WTC11 (cell line): Measurements from ENCODE around the gene ANK2. TPM values are rescaled to one million over a fixed set of nuclear protein-coding genes. Genes with fewer than 3 reads are reported as not detected.

Experiments used
- ATAC-seq: fragments of 200-7000 bp; cut with Tn5 transposase; 2 replicates; pipeline ENCODE4 v1.10.0; 2021; ENCODE audit warnings: mild to moderate bottlenecking, moderate library complexity
- CTCF ChIA-PET: fragments of 300-600 bp; sonication (Branson Sonifier 250); formaldehyde crosslinking; loops from one replicate; lab custom pipeline; 2021; ENCODE audit warnings: antibody characterized with exemption; lab: Charles Lee
- POLR2A ChIA-PET: fragments of 350-600 bp; sonication (Branson Sonifier 250); formaldehyde crosslinking; loops from one replicate; lab custom pipeline; 2021; ENCODE audit warnings: antibody characterized with exemption; lab: Charles Lee
- DNase-seq: peaks from one replicate; pipeline ENCODE4 v3.0.0; 2021; ENCODE audit warnings: low spot score
- H3K27ac Mint-ChIP-seq: 2 replicates; pipeline ENCODE4 v1.8.0; 2021; ENCODE audit warnings: mixed read lengths
- H3K27me3 Mint-ChIP-seq: 2 replicates; pipeline ENCODE4 v1.8.0; 2021; ENCODE audit warnings: low read depth, mild to moderate bottlenecking, moderate library complexity, mixed read lengths
- H3K36me3 Mint-ChIP-seq: 2 replicates; pipeline ENCODE4 v1.8.0; 2021; ENCODE audit warnings: mixed read lengths
- H3K4me1 Mint-ChIP-seq: 2 replicates; pipeline ENCODE4 v1.8.0; 2022; ENCODE audit warnings: mixed read lengths
- H3K4me3 Mint-ChIP-seq: 2 replicates; pipeline ENCODE4 v1.8.0; 2021; ENCODE audit warnings: mild to moderate bottlenecking, moderate library complexity, mixed read lengths
- H3K9me3 Mint-ChIP-seq: 2 replicates; pipeline ENCODE4 v1.8.0; 2021; ENCODE audit warnings: mixed read lengths
- ARID4B ChIP-seq: sonication (generic); formaldehyde crosslinking; IDR thresholded peaks from 2 replicates; pipeline ENCODE4 v1.8.0; 2023; ENCODE audit warnings: missing genetic modification reagents, mild to moderate bottlenecking, borderline replicate concordance
- ATF3 ChIP-seq: sonication (generic); formaldehyde crosslinking; conservative IDR thresholded peaks from 2 replicates; pipeline ENCODE4 v1.8.1; 2022; ENCODE audit warnings: mild to moderate bottlenecking, missing genetic modification reagents
- ATF6 ChIP-seq: sonication (generic); formaldehyde crosslinking; IDR thresholded peaks from 2 replicates; pipeline ENCODE4 v1.8.1; 2023; ENCODE audit warnings: mild to moderate bottlenecking, missing genetic modification reagents
- CBFB ChIP-seq: sonication (generic); formaldehyde crosslinking; IDR thresholded peaks from 2 replicates; pipeline ENCODE4 v1.8.1; 2022; ENCODE audit warnings: mild to moderate bottlenecking, low read depth, missing genetic modification reagents
- E2F4 ChIP-seq: sonication (generic); formaldehyde crosslinking; IDR thresholded peaks from 2 replicates; pipeline ENCODE4 v1.8.1; 2022; ENCODE audit warnings: low read depth, mild to moderate bottlenecking, moderate library complexity, missing genetic modification reagents, borderline replicate concordance
- E2F5 ChIP-seq: sonication (generic); formaldehyde crosslinking; IDR thresholded peaks from 2 replicates; pipeline ENCODE4 v1.8.1; 2022; ENCODE audit warnings: mild to moderate bottlenecking, moderate library complexity, missing genetic modification reagents
- ESRRA ChIP-seq: sonication (generic); formaldehyde crosslinking; IDR thresholded peaks from 2 replicates; pipeline ENCODE4 v1.8.1; 2022; ENCODE audit warnings: mild to moderate bottlenecking, missing genetic modification reagents, borderline replicate concordance
- ETV6 ChIP-seq: sonication (generic); formaldehyde crosslinking; IDR thresholded peaks from 2 replicates; pipeline ENCODE4 v1.8.1; 2022; ENCODE audit warnings: mild to moderate bottlenecking, missing genetic modification reagents
- FOXK1 ChIP-seq: sonication (generic); formaldehyde crosslinking; IDR thresholded peaks from 2 replicates; pipeline ENCODE4 v1.8.0; 2022; ENCODE audit warnings: mild to moderate bottlenecking, moderate library complexity, missing genetic modification reagents
- FOXP1 ChIP-seq: sonication (generic); formaldehyde crosslinking; IDR thresholded peaks from 2 replicates; pipeline ENCODE4 v1.8.0; 2022; ENCODE audit warnings: missing genetic modification reagents, mild to moderate bottlenecking, moderate library complexity, borderline replicate concordance
- GABPB1 ChIP-seq: sonication (generic); formaldehyde crosslinking; IDR thresholded peaks from 2 replicates; pipeline ENCODE4 v1.8.1; 2023; ENCODE audit warnings: mild to moderate bottlenecking, missing genetic modification reagents
- GRHL2 ChIP-seq: fragments of 250-450 bp; sonication (Bioruptor Pico); IDR thresholded peaks from 2 replicates; pipeline ENCODE4 v1.8.0; 2022; ENCODE audit warnings: mild to moderate bottlenecking, moderate library complexity; ENCODE audit not compliant: insufficient replicate concordance, severe bottlenecking
- GTF2I ChIP-seq: fragments of 250-450 bp; sonication (Bioruptor Pico); conservative IDR thresholded peaks from 2 replicates; pipeline ENCODE4 v1.4.0; 2021; ENCODE audit warnings: mild to moderate bottlenecking
- IRF1 ChIP-seq: sonication (generic); formaldehyde crosslinking; IDR thresholded peaks from 2 replicates; pipeline ENCODE4 v1.8.0; 2023; ENCODE audit warnings: missing genetic modification reagents
- IRF2 ChIP-seq: sonication (generic); formaldehyde crosslinking; IDR thresholded peaks from 2 replicates; pipeline ENCODE4 v1.8.0; 2022; ENCODE audit warnings: low read depth, missing genetic modification reagents, borderline replicate concordance
- MXD4 ChIP-seq: fragments of 250-450 bp; sonication (Bioruptor Pico); IDR thresholded peaks from 2 replicates; pipeline ENCODE4 v1.8.0; 2021; ENCODE audit warnings: mild to moderate bottlenecking, moderate library complexity, borderline replicate concordance
- NR3C1 ChIP-seq: sonication (generic); formaldehyde crosslinking; conservative IDR thresholded peaks from 2 replicates; pipeline ENCODE4 v1.8.1; 2023; ENCODE audit warnings: low read depth, mild to moderate bottlenecking, missing genetic modification reagents
- OVOL2 ChIP-seq: fragments of 250-450 bp; sonication (Bioruptor Pico); IDR thresholded peaks from 2 replicates; pipeline ENCODE4 v1.9.0; 2021; ENCODE audit warnings: mild to moderate bottlenecking, borderline replicate concordance
- PRRX2 ChIP-seq: fragments of 250-450 bp; sonication (Bioruptor Pico); IDR thresholded peaks from 2 replicates; pipeline ENCODE4 v1.8.0; 2021; ENCODE audit warnings: mild to moderate bottlenecking
- RORB ChIP-seq: fragments of 250-450 bp; sonication (Bioruptor Pico); IDR thresholded peaks from 2 replicates; pipeline ENCODE4 v1.9.0; 2021; ENCODE audit warnings: mild to moderate bottlenecking
- TCF7 ChIP-seq: sonication (generic); formaldehyde crosslinking; IDR thresholded peaks from 2 replicates; pipeline ENCODE4 v1.8.0; 2022; ENCODE audit warnings: mild to moderate bottlenecking, low read depth, missing genetic modification reagents, moderate library complexity
- ZNF263 ChIP-seq: sonication (generic); formaldehyde crosslinking; IDR thresholded peaks from 2 replicates; pipeline ENCODE4 v1.8.1; 2022; ENCODE audit warnings: low read depth, mild to moderate bottlenecking, moderate library complexity, missing genetic modification reagents
- ZNF396 ChIP-seq: fragments of 250-450 bp; sonication (Bioruptor Pico); IDR thresholded peaks from 2 replicates; pipeline ENCODE4 v1.8.0; 2021; ENCODE audit warnings: mild to moderate bottlenecking, moderate library complexity, borderline replicate concordance
- total RNA-seq: library from RNA; stranded (reverse); gene quantifications from 3 replicates; pipeline ENCODE4 v1.2.3, GENCODE V29; 2021

ANK2 gene
- total RNA-seq, 1 experiment from 2014 or later = 27.9 TPM

GRCh38 chr4:113317523-113317922, 268.1 kb downstream of the ANK2 start (continued):
- TF ChIP-seq ATF6 (CRISPR knock-in tag) (no peak), E2F5 (CRISPR knock-in tag) (no peak)

- no peaks in the 10 kb centered on the region for H3K36me3 Mint-ChIP-seq
- no peak overlapping the region for H3K4me3 Mint-ChIP-seq
- H3K9me3 Mint-ChIP-seq = no peaks in the 10 kb centered on the region
- CTCF ChIA-PET = no interaction called here
- POLR2A ChIA-PET = no interaction called here
- no peak for DNase-seq
- no peaks in the 10 kb centered on the region for H3K27me3 Mint-ChIP-seq
- no peak overlapping the region for H3K27ac Mint-ChIP-seq
- peaks cover 6% of the 10 kb centered on the region for H3K4me1 Mint-ChIP-seq
- TF ChIP-seq TCF7 (CRISPR knock-in tag) = no peak
- TF ChIP-seq IRF1 (CRISPR knock-in tag) = no peak
- TF ChIP-seq FOXK1 (CRISPR knock-in tag) = no peak
- ATAC-seq = no peak
Observed at GRCh38 chr4:113322736-113323135, 273.3 kb downstream of the ANK2 start.

GRCh38 chr4:113325876-113326615, 276.6 kb downstream of the ANK2 start:
- H3K9me3 Mint-ChIP-seq = no peaks in the 10 kb centered on the region
- H3K4me1 Mint-ChIP-seq = peaks cover 6% of the 10 kb centered on the region
- POLR2A ChIA-PET = no interaction called here
- H3K4me3 Mint-ChIP-seq = no peak overlapping the region
- no peaks in the 10 kb centered on the region for H3K36me3 Mint-ChIP-seq
- CTCF ChIA-PET = no interaction called here
- no peak for DNase-seq
- ATAC-seq = no peak
- H3K27ac Mint-ChIP-seq = no peak overlapping the region; the same call in 1 of the 2 replicates
- H3K27me3 Mint-ChIP-seq = no peaks in the 10 kb centered on the region
- no peak for TF ChIP-seq PRRX2
- TF ChIP-seq GRHL2 (CRISPR knock-in tag) = no peak
- TF ChIP-seq ZNF396 (CRISPR knock-in tag) = no peak
- no peak for TF ChIP-seq ZNF263 (CRISPR knock-in tag)
- TF ChIP-seq GABPB1 (CRISPR knock-in tag) = no peak
- no peak for TF ChIP-seq ESRRA (CRISPR knock-in tag)
- TF ChIP-seq NR3C1 (CRISPR knock-in tag) = no peak
- TF ChIP-seq IRF2 (CRISPR knock-in tag) = no peak
- no peak for TF ChIP-seq GTF2I
- TF ChIP-seq ARID4B (CRISPR knock-in tag) = no peak
- TF ChIP-seq CBFB (CRISPR knock-in tag) = no peak
- TF ChIP-seq MXD4 (CRISPR knock-in tag) = no peak
- TF ChIP-seq FOXP1 (CRISPR knock-in tag) = no peak
- TF ChIP-seq ATF3 (CRISPR knock-in tag) = no peak
- no peak for TF ChIP-seq E2F4 (CRISPR knock-in tag)
- TF ChIP-seq OVOL2 (CRISPR knock-in tag) = no peak
- no peak for TF ChIP-seq ETV6
- no peak for TF ChIP-seq RORB (CRISPR knock-in tag)
